NB4 (cell line): ENCODE measurements around the gene COL17A1.

Experiments
- DNase-seq: peaks from one replicate; pipeline ENCODE4 v3.0.0; 2010; ENCODE audit warnings: low read depth
- H3K4me3 ChIP-seq: one replicate; pipeline ENCODE4 v1.5.1; 2011; ENCODE audit warnings: mild to moderate bottlenecking, low read depth, low read length, moderate library complexity
- MYC ChIP-seq: IDR thresholded peaks from 2 replicates; pipeline ENCODE4 v1.6.1; 2011; ENCODE audit warnings: low read depth, low read length
- POLR2A ChIP-seq: IDR thresholded peaks from 2 replicates; pipeline ENCODE4 v1.6.1; 2011; ENCODE audit warnings: mild to moderate bottlenecking; ENCODE audit not compliant: insufficient read length; ENCODE audit errors: extremely low read depth
- TF ChIP-seq, protein P1 (sequence below): IDR thresholded peaks from one replicate; pipeline ENCODE4 v1.5.1; 2012; ENCODE audit warnings: low read depth, low read length
- TF ChIP-seq, protein P2 (sequence below): IDR thresholded peaks from 2 replicates; pipeline ENCODE4 v1.6.1; 2011; ENCODE audit warnings: low read depth, low read length

The COL17A1 gene

GRCh38 chr10:104025524-104025923 lies 60.2 kb downstream of the COL17A1 start:
- TF ChIP-seq, protein P1, sequence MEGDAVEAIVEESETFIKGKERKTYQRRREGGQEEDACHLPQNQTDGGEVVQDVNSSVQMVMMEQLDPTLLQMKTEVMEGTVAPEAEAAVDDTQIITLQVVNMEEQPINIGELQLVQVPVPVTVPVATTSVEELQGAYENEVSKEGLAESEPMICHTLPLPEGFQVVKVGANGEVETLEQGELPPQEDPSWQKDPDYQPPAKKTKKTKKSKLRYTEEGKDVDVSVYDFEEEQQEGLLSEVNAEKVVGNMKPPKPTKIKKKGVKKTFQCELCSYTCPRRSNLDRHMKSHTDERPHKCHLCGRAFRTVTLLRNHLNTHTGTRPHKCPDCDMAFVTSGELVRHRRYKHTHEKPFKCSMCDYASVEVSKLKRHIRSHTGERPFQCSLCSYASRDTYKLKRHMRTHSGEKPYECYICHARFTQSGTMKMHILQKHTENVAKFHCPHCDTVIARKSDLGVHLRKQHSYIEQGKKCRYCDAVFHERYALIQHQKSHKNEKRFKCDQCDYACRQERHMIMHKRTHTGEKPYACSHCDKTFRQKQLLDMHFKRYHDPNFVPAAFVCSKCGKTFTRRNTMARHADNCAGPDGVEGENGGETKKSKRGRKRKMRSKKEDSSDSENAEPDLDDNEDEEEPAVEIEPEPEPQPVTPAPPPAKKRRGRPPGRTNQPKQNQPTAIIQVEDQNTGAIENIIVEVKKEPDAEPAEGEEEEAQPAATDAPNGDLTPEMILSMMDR: no peak
- TF ChIP-seq POLR2A (no peak), MYC (no peak)
- TF ChIP-seq, protein P2, sequence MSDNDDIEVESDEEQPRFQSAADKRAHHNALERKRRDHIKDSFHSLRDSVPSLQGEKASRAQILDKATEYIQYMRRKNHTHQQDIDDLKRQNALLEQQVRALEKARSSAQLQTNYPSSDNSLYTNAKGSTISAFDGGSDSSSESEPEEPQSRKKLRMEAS: no peak
- H3K4me3 ChIP-seq: no peak overlapping the region

DNA sequence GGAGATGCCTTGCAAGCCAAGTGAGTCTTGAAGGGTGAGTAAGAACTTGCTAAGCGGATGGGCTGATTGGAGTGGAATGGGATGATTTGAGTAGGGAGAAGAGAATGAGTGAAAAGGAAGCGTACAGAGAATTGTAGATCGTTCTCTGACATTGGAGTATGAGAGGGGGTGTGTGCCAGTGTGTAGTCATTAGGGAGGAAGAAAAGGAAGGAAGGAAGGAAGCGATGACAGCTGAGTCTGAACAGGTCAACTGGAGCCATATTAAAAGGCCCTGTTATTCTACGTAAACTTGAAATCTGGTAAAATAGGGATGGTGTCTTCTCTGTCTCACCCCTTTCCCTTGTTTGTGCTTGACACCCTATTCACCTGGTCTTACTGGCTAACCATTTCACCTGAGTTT lies 63.7 kb downstream of the COL17A1 start:
- H3K4me3 ChIP-seq: no peak overlapping the region
- no peak for DNase-seq
- TF ChIP-seq POLR2A (no peak), MYC (no peak)
- TF ChIP-seq, protein P1: no peak
- TF ChIP-seq, protein P2: no peak

More at GRCh38 chr10:104025524-104025923, 60.2 kb downstream of the COL17A1 start:
- no peak for DNase-seq

GRCh38 chr10:104021246-104021645 lies 64.4 kb downstream of the COL17A1 start:
- DNase-seq: no peak
- TF ChIP-seq, protein P1: no peak
- no peak for TF ChIP-seq POLR2A
- TF ChIP-seq, protein P2: no peak
- no peak for TF ChIP-seq MYC
- H3K4me3 ChIP-seq: no peak overlapping the region

DNA sequence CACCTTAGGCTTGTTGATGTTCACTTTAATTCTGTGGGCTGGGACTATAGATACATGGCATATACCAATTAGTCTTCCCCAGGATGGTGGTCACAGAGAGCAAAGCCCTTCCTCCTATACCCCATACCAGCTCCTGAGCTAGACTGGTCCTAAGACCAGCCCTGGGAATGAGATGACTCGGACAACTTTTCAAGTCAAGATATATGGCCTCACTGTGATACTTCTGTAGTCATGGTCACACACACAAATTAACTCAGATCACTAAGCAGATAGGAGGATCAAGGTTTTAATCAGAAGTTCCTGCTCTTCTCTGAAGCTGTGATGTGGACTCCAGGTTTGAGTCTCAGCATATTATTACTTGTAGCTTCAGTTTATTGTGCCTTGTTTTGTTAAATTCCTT lies 65.7 kb downstream of the COL17A1 start:
- no peak for DNase-seq

GRCh38 chr10:104018471-104018870 lies 67.2 kb downstream of the COL17A1 start:
- no peak for DNase-seq
- no peak for TF ChIP-seq MYC
- no peak for TF ChIP-seq POLR2A
- TF ChIP-seq, protein P2: no peak
- TF ChIP-seq, protein P1: no peak
- no peak overlapping the region for H3K4me3 ChIP-seq

More for the DNA sequence above, 65.7 kb downstream of the COL17A1 start:
- no peak for TF ChIP-seq POLR2A
- TF ChIP-seq, protein P1: no peak
- H3K4me3 ChIP-seq: no peak overlapping the region

DNA sequence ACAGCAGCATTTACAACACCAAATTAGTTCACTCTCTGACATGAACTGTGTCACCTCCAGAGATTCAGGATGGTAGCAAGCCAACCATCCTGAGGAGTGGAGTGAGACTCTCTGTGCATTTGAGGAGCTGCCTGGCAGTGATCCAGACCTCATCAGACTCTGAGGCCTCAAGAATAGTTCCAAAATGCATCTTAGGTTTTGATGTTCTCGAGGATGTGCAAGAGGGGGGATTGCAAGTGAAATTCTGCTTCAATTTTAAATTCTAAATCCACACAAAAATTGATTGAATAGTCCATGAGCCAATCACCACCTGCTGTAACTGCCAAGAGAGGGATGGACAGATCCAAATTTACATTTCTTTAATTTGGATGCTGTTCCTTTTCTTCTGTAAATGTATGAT lies 69.0 kb downstream of the COL17A1 start:
- H3K4me3 ChIP-seq: no peak overlapping the region
- DNase-seq: no peak
- TF ChIP-seq, protein P2: no peak
- TF ChIP-seq MYC (no peak), POLR2A (no peak)
- TF ChIP-seq, protein P1: no peak
